BE2C (cell line): ENCODE measurements around the gene PRR20G.

ENCODE experiments used
- DNase-seq: peaks from one replicate; pipeline ENCODE4 v3.0.0-alpha.2; 2020
- H3K27me3 ChIP-seq: fragments of 250-450 bp; sonication (Bioruptor Pico); 2 replicates; pipeline ENCODE4 v1.5.1; 2020; ENCODE audit warnings: mild to moderate bottlenecking
- H3K36me3 ChIP-seq: fragments of 250-450 bp; sonication (Bioruptor Pico); 2 replicates; pipeline ENCODE4 v1.5.1; 2020; ENCODE audit warnings: mild to moderate bottlenecking
- H3K4me1 ChIP-seq: fragments of 250-450 bp; sonication (Bioruptor Pico); 2 replicates; pipeline ENCODE4 v1.5.1; 2020
- H3K4me3 ChIP-seq: 2 replicates; pipeline ENCODE4 v1.5.1; 2011; ENCODE audit warnings: low read depth, low read length
- H3K9me3 ChIP-seq: fragments of 250-450 bp; sonication (Bioruptor Pico); 2 replicates; pipeline ENCODE4 v1.5.1; 2020
- TF ChIP-seq, protein P1 (sequence below): IDR thresholded peaks from 2 replicates; pipeline ENCODE4 v1.5.1; 2012; ENCODE audit warnings: mild to moderate bottlenecking, low read depth, low read length

PRR20G gene

DNA sequence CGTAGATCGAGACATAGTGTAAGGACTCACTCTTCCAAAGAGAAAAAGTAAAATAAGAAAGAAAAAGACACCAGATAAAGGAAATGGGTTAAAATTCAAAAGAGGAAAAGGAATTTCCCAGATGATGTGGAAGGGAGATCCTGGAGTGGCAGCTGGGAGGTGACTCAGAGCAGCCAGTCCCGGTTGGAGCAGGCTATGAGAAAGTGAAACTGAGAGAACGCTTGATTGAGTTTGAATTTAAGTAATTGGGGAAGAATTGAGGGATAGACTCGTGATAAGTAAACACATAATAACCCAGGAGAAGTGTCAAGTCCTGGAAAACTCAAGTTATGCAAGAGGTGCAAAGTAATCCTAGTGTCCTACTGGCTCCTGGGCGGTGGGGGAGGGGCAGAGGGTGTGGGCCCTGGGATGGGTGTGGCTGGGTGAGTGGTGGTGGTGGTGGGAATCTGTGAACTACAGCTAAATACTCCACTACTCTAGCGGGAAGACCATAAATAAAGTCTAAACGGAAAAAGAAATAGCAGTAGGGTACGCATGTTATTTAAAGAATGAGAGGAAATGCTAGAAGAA, 1.2 kb downstream of the PRR20G start:
- DNase-seq = no peak
- TF ChIP-seq, protein P1, sequence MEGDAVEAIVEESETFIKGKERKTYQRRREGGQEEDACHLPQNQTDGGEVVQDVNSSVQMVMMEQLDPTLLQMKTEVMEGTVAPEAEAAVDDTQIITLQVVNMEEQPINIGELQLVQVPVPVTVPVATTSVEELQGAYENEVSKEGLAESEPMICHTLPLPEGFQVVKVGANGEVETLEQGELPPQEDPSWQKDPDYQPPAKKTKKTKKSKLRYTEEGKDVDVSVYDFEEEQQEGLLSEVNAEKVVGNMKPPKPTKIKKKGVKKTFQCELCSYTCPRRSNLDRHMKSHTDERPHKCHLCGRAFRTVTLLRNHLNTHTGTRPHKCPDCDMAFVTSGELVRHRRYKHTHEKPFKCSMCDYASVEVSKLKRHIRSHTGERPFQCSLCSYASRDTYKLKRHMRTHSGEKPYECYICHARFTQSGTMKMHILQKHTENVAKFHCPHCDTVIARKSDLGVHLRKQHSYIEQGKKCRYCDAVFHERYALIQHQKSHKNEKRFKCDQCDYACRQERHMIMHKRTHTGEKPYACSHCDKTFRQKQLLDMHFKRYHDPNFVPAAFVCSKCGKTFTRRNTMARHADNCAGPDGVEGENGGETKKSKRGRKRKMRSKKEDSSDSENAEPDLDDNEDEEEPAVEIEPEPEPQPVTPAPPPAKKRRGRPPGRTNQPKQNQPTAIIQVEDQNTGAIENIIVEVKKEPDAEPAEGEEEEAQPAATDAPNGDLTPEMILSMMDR = no peak
- Histone ChIP-seq H3K9me3 (no peaks in the 10 kb centered on the region), H3K4me3 (no peak overlapping the region), H3K36me3 (no peaks in the 10 kb centered on the region), H3K4me1 (no peaks in the 10 kb centered on the region), H3K27me3 (no peaks in the 10 kb centered on the region)

DNA sequence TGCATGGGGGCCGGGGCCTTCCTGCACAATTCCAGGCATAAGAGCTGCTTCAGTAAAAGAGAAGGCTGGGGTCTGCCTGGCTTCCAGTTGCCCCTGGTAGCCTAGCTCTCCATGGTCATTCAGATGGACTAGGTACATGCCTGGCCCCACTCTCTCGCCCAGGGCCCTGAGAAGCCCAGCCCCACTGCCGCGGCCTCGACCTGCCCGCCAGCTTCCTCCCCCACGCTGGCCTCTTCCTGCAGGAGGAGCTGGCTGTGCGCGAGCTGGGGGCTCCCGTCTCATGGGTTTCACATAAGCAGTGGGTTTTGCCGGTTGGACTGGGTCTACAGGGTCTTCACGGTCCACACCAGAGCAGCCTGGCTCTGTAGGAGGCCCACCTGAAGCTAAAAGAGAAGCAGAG, 3.6 kb downstream of the PRR20G start:
- DNase-seq = no peak
- Histone ChIP-seq H3K4me1 (no peaks in the 10 kb centered on the region), H3K36me3 (no peaks in the 10 kb centered on the region), H3K9me3 (no peaks in the 10 kb centered on the region), H3K4me3 (no peak overlapping the region), H3K27me3 (no peaks in the 10 kb centered on the region)
- TF ChIP-seq, protein P1 = no peak

DNA sequence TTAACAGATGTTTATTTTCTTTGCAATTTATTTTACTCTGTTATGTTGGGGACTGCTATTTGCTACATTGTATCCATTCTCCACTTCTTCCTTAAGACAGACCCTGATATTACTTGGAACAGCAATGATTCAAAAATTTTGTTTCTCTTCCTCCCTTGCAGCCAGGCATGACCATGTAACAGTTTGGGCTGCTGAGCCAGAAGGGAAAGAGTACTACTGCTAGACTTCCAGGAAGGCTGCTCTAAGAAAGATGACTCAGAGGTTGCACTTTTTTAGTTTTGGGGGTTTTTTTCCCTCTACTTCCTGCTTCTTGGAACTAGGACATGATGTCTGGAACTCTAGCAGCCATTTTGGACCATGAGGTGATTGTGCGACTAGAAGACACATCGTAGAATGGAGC, 10.3 kb downstream of the PRR20G start:
- no peak for DNase-seq
- no peaks in the 10 kb centered on the region for H3K36me3 ChIP-seq
- no peak overlapping the region for H3K4me3 ChIP-seq
- no peaks in the 10 kb centered on the region for H3K9me3 ChIP-seq
- H3K4me1 ChIP-seq = no peaks in the 10 kb centered on the region
- H3K27me3 ChIP-seq = no peaks in the 10 kb centered on the region
- TF ChIP-seq, protein P1 = no peak

DNA sequence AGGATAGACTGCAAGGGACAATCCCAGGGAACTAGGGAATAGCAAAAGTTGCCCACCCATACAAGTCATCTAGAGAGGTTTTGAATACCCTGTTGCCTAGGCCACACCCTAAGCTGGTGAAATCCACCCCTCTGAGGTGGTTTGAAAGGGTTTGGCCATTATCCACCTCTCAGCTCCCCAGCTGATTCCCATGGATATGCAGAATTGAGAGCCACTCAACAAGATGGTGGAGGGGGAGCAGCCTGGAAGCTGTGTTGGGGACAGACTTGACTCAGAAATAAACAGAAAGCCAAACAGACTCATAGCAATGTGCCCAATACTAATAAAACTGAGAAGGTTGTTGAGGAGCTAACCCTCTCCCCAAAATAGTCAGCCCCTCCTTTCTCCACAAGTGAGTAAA, 10.9 kb downstream of the PRR20G start:
- no peaks in the 10 kb centered on the region for H3K36me3 ChIP-seq
- no peaks in the 10 kb centered on the region for H3K27me3 ChIP-seq
- no peak for DNase-seq
- TF ChIP-seq, protein P1 = no peak
- H3K9me3 ChIP-seq = no peaks in the 10 kb centered on the region
- no peaks in the 10 kb centered on the region for H3K4me1 ChIP-seq
- H3K4me3 ChIP-seq = no peak overlapping the region

DNA sequence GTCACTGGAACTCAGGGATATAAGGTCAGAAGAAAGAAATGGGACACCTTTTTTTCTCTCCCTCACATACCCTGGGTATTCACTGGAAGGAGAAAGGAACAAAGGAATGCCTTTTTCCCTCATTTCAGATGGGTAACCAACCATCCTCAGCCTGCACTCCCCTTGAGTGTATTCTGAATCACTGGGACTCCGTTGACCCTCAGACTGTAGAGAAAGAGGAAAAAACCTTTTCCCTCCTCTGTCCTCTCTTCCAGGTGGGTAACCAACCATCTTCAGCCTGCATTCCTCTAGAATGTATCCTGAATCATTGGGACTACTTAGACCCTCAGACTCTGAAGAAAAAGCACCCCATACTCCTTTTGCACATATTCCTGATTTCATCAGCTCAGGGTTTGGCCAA, 11.4 kb downstream of the PRR20G start:
- H3K27me3 ChIP-seq = no peaks in the 10 kb centered on the region
- no peak for DNase-seq
- H3K9me3 ChIP-seq = no peaks in the 10 kb centered on the region
- no peaks in the 10 kb centered on the region for H3K36me3 ChIP-seq
- H3K4me1 ChIP-seq = no peaks in the 10 kb centered on the region
- no peak overlapping the region for H3K4me3 ChIP-seq
- TF ChIP-seq, protein P1 = no peak

DNA sequence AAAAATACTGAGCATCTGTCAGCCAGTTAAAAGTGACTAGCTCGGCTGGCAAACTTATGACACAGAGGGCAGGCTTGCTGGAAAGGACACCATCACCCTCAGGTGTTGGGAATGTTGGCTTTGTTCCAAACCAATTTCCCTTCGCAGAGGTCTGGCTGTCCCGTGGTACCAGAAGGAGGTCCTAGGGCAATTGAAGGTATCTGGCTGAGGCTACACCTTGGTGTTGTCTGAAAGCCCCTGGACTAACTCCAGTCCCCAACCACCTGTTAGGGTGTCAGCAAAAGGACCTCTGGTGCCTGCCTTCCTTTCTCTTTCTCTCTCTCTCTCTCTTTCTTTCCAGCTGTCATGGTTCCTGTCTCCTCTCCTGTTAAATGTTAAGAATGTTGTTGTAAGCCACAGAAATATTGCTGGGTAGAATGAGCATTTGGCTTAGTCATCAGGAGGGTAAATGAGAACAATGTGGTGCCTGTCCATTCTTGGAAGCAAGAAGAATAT, 12.5 kb downstream of the PRR20G start:
- no peak for DNase-seq
- Histone ChIP-seq H3K27me3 (no peaks in the 10 kb centered on the region), H3K36me3 (no peaks in the 10 kb centered on the region), H3K9me3 (no peaks in the 10 kb centered on the region), H3K4me3 (no peak overlapping the region), H3K4me1 (no peaks in the 10 kb centered on the region)
- TF ChIP-seq, protein P1 = no peak
